Left ventricle myocardium superior (tissue), 1 donor: ENCODE results near the gene C1orf35. TPM values are rescaled to one million over a fixed set of nuclear protein-coding genes. Genes with fewer than 3 reads are reported as not detected.
A peak's percentile ranks its signal among the peaks of the same experiment; 100 is the strongest.

Experiments
- ATAC-seq: fragments of 200-7000 bp; cut with Tn5 transposase; one replicate; pipeline ENCODE4 v1.9.1; 2020; ENCODE audit warnings: mild to moderate bottlenecking, moderate library complexity
- DNase-seq: peaks from one replicate; pipeline ENCODE4 v3.0.0-alpha.2; 2020
- intact Hi-C: fragments of 100-400 bp; cut with micrococcal nuclease; formaldehyde crosslinking; loops from one replicate; pipeline ENCODE4 v1.11.0; 2022
- total RNA-seq: library from RNA; stranded (reverse); fragmentation: NEBNext Ultra II Directional; extraction: Animal tissue kit (Norgen Biotek cat#: 25700); gene quantifications from one replicate; pipeline ENCODE4 v1.2.1, GENCODE V29; 2021
- donor health status: DM: no; HTN: yes; CAD: no; lungs with severe emphysema.

The C1orf35 gene
- total RNA-seq, 1 donor from 2014 or later = 10.5 TPM

GRCh38 chr1:228070173-228070572, 33.0 kb downstream of the C1orf35 start:
- intact Hi-C loops = no loop called here
- ATAC-seq (no peak), DNase-seq (no peak)

GRCh38 chr1:228068359-228068758, 34.8 kb downstream of the C1orf35 start:
- DNase-seq (no peak), ATAC-seq (no peak)
- intact Hi-C loops = no loop called here

GRCh38 chr1:228066891-228067654, 36.1 kb downstream of the C1orf35 start:
- intact Hi-C loops = no loop called here
- no peak for ATAC-seq
- no peak for DNase-seq

DNA sequence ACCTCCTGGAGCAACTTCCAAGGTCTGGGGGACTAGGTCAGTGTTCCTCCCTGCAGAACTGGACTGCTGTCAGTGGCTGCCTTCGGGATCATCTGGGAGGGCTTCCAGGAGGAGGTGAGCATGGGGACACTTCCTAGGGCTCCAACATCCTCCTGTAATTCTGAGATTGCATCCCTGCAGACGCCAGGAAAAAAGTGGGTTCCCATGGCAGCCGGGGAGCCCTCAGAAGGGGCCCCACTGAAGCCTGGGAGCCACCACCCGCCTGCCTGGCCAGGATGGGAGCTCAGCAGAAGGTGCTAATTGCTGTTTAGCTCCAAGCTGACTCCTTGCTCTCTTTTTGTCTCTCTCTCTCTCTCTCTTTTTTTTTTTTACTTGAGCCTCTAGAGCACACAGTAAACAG, 36.7 kb downstream of the C1orf35 start:
- intact Hi-C loops = no loop called here
- ATAC-seq (no peak), DNase-seq (no peak)

DNA sequence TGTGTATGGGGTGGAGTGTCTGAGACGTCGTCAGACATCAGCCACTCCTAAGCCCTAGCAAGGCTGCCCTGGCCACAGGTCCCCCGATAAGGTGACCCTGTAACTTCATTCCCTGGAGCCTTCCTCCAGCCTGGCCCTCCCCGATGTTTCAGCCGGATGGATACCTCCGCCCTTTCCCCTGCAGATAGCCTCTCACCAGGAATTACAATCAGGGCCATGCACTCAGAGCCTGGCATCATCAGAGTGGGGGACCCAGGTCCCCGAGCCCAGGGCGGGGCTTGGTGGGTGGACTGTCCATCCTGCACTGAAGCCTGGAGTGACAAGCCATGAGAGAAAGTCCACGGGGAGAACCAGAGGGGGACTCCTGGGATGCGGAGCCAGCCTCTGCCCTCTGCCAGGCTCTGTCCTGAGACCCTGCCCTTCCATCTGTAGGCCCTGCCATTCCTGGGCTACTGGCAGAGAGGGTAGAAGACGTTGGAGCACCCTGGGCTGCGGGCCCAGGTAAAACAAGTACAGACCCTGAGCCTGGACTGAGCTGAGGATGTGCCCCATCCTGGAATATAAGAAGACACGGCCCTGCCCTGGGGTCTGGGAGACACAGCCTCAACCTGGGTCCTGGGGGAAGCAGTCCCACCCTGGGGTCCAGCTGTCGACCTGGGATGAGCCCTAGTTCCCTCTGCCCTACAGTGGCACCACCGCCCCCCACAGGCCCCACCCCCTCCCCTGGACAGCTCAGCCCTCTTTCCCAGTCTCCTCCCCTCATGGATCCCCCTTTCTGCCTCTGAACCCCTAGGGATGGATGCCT, 37.4 kb downstream of the C1orf35 start:
- DNase-seq (no peak), ATAC-seq (no peak)
- intact Hi-C loops = no loop called here

GRCh38 chr1:228064741-228065542, 38.2 kb downstream of the C1orf35 start:
- intact Hi-C loops = no loop called here
- no peak for DNase-seq
- ATAC-seq = no peak

DNA sequence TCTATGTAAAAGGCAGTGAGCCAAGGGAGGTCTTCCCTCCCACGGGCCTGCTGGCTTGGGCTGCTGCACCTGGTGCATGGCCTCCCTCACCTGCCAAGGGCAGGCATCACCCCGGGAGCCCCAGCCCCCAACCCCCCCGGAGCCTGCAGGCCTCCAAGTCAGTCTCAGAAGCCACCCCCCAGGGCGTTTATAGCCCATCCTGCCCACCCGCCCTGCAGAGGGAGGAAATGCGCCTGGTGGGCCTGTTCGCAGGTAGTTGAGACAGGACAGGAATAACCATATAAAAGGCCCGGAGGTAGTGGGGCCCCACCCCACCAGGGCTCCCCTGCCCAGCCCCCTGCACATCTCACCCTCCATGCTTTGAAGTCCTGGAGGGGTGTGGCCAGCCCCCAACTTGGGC, 38.8 kb downstream of the C1orf35 start:
- intact Hi-C loops = no loop called here
- no peak for ATAC-seq
- no peak for DNase-seq

DNA sequence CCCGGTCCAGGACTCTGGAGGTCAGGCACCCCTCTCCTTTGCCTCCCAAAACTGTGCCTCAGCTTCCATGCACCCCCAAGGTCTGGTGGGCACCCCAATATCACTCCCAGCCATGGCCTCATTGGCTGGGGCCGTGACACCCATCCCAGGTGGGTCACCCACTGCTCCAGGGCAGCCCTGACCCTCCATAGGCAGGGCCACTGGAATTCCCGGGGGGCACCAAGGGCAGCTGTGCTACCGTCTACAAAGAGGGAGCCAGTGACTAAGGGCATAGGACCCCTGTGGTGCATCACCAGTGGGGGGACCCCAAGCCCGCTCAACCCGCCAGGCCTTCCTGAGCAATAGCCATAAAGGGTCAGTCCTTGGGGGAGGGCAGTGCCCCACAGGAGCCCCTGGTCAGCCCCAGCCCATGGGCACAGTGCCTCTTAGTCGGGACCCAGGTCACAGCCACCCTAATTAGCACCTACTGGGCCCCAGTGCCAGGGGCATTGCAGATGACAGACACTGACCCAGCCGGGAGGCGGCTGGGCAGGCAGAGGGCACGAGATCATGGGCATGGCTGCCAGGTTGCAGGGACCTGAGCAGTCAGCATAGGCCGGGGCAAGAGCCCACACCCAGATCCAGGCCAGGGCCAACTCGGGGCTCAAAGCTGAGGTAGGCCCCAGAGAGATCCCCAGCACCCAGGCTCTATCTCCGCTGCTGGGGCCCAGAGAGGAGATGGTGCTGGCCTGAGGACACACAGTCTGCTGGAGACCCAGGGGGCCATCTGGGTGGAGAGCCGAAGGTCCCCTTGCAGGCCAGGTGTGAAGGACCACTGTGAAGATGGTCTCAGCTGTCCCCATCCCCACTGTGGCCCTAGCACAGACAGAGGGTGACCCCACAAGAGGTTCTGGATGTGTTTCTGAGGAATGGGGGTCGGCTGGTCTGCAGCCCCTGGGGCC, 39.6 kb downstream of the C1orf35 start:
- ATAC-seq (no peak), DNase-seq (no peak)
- intact Hi-C loops = no loop called here

DNA sequence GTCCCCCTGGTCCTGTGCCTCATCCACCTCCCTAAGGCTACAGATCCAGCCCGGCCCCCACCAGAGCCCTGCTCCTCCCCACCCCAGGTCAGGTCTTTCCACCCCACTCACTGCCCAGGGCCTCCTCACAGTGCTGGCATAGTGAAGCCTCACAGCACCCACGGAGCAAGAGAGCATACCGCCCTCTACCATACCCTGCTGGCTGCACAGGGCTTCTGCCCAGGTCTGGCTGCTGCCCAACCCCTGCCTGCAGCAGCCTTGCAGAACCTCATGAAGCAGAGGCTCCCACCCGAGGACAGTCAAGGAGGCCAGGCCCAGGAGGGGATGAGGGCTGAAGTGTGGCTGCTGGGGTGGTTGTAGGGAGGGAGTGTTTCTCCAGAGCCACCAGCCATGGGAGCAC, 40.3 kb downstream of the C1orf35 start:
- DNase-seq = no peak
- intact Hi-C loops = no loop called here
- no peak for ATAC-seq

DNA sequence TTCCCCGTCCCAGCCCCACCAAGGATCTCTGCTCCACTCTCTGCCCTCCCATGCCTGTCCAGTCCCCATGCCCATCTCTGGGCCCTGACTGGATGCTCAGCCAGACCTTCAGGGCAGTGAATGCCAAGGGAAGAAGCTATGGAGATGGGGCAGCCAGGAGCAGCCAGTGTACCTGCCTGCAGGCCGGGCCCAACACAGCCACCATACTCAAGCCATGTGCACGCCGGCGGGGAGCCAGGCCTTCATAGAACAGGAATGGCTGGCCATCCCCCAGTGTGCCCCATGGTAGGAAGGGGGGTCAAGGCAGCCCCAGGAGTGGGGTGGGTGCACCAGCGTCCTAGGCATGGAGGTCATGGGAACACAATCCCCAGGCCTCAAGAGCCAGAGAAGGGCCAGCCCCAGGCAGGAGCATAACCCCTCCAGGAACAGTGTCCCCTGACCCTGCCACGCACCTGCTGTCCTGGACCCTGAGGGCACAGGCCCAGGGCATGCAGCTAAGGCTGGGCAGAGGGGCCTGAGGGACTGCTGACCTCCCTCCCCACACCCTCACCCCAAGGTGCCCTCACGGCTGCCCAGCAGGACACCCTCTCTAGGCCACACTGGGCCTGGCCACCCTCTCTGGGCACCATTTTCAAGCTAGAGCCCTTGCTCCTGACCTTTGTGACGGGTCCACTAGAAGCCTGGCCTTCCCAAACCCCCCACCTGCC, 40.9 kb downstream of the C1orf35 start:
- DNase-seq (no peak), ATAC-seq (no peak)
- intact Hi-C loops = no loop called here

GRCh38 chr1:228061411-228062084, 41.6 kb downstream of the C1orf35 start:
- ATAC-seq (no peak), DNase-seq (peak; percentile 13)
- intact Hi-C loops = no loop called here

GRCh38 chr1:228060458-228061190, 42.5 kb downstream of the C1orf35 start:
- intact Hi-C loops = no loop called here
- DNase-seq (peak; percentile 24), ATAC-seq (no peak)

DNA sequence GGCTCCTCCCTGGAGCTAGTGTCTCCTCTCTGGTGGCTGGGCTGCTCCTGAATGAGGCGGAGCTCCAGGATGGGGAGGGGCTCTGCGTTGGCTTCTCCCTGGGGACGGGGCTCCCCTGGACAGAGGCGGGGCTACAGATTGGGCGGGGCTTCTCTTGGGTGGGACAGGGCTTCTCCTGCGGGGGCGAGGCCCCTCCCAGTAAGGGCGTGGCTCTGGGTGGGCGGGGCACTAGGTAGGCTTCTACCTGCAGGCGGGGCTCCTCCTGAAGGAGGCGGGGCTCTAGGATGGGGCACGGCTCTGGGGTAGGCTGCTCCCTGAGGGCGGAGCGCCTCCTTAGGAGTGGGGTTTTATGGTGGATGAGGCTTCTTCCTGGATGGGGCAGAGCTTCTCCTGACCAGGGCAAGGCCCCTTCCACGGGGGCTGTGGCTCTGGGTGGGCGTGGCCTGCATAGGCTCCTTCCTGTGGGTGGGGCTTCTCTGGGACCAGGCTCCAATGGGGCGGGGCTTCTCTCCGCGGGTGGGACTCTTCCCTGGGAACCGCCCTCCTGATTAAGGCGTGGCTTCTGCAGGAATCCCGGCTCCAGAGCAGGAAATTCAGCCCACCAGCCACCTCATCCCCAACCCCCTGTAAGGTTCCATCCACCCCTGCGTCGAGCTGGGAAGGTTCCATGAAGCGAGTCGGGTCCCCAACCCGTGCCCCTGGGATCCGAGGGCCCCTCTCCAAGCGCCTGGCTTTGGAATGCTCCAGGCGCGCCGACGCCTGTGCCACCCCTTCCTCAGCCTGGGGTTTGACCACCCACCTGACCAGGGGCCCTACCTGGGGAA, 43.3 kb downstream of the C1orf35 start:
- peak; percentile 47 for ATAC-seq

DNA sequence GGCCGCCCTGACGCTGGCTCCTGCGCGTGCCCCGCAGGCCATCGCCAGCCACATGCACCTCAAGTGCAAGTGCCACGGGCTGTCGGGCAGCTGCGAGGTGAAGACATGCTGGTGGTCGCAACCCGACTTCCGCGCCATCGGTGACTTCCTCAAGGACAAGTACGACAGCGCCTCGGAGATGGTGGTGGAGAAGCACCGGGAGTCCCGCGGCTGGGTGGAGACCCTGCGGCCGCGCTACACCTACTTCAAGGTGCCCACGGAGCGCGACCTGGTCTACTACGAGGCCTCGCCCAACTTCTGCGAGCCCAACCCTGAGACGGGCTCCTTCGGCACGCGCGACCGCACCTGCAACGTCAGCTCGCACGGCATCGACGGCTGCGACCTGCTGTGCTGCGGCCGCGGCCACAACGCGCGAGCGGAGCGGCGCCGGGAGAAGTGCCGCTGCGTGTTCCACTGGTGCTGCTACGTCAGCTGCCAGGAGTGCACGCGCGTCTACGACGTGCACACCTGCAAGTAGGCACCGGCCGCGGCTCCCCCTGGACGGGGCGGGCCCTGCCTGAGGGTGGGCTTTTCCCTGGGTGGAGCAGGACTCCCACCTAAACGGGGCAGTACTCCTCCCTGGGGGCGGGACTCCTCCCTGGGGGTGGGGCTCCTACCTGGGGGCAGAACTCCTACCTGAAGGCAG, 44.0 kb downstream of the C1orf35 start:
- ATAC-seq (no peak), DNase-seq (peak; percentile 32)
- intact Hi-C loops = no loop called here

More for the DNA sequence above, 43.3 kb downstream of the C1orf35 start:
- intact Hi-C loops = no loop called here
- DNase-seq = peak; percentile 41

DNA sequence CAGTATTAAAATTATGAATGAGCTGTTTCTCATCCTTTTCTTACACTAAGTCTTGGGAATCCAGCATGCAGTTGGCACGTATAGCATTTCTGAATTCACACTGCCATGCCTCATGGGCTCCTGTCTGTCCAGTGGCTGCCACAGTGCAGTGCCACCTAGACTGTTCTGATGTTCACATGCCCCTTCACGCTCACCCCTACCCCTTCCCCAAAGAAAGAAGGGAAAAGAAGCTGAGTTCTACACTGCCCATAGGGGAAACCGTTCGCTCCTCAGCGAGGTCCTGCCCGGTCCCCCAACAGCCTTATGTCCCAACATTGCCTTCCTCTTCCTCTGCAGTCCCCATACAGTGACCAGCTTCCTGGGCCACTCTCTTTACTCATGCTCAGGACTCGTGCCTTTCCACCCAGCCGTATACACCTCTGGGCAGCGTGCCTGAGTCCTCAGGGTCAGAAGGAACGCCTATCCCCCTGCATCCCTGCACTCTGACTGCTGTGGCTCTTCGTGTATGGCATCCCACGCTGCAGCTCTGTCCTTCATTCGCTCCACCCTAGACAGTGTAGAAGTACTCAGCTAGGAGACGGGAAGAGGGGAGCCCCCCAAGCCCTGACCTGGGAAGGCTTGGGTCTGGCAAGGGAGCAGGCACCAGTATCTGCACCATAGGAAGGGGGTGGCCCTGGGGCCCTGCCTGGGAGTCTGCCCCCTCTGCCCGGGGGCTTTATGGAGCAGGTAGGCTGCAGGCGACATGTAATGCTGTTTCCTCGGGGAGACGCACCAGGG, 44.8 kb downstream of the C1orf35 start:
- intact Hi-C loops = no loop called here
- DNase-seq (no peak), ATAC-seq (no peak)
